GM12891 (cell line): ENCODE results near the gene CFDP1.

Experiments
- POLR2A ChIP-seq: IDR thresholded peaks from 2 replicates; pipeline ENCODE4 v1.6.1; 2011; ENCODE audit warnings: low read depth, low read length, control low read depth
- POLR2AphosphoS5 ChIP-seq: IDR thresholded peaks from 2 replicates; pipeline ENCODE4 v1.6.1; 2011; ENCODE audit warnings: low read depth, low read length, control low read depth
- POU2F2 ChIP-seq: IDR thresholded peaks from 2 replicates; pipeline ENCODE4 v1.6.1; 2011; ENCODE audit warnings: low read depth, mild to moderate bottlenecking, control low read depth, low read length, moderate library complexity
- SPI1 ChIP-seq: IDR thresholded peaks from 2 replicates; pipeline ENCODE4 v1.6.1; 2011; ENCODE audit warnings: low read depth, low read length, control low read depth

DNA sequence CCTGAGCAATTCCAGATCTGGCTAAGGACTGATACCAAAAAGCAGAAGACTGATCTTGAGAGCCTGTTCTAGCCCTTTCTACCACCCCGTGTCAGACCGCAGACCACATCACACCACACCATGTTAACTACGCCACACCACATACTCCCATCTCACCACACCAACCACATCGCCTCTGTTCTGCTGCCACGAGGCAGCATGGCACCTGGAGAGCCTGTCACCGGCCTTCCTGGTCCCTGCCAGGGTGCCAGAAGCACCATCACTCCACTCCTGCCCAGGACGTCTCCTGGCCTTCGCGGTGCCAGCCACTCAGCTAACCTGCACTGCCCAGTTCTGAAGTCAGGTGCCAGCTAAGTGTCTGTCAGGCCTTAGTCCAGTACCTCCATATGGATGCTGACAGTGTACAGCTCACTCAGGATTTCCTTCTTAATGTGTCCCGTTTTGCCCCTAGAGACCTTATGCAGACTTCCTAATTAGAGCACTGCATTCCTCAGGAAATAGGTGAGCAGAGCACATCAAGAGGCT lies 144.6 kb downstream of the CFDP1 start:
- TF ChIP-seq POLR2AphosphoS5 (no peak), POLR2A (no peak), SPI1 (no peak), POU2F2 (no peak)
